CD8-positive, alpha-beta memory T cell (primary cell): ENCODE data around the gene PARD3. TPM values are rescaled to one million over a fixed set of nuclear protein-coding genes. Genes with fewer than 3 reads are reported as not detected.
"Not testable (repeated sequence)": the region's sequence is repeated elsewhere in the genome, so short reads cannot be mapped to it uniquely, and the experiment has no call there.

Source experiments
- CTCF ChIA-PET: fragments of 350-600 bp; sonication (Branson Sonifier 250); formaldehyde crosslinking; loops from one replicate; lab custom pipeline; 2021; ENCODE audit warnings: antibody characterized with exemption; lab: Charles Lee
- POLR2A ChIA-PET: fragments of 350-600 bp; sonication (Branson Sonifier 250); formaldehyde crosslinking; loops from one replicate; lab custom pipeline; 2021; ENCODE audit warnings: antibody characterized with exemption; lab: Charles Lee
- DNase-seq, 5 donors: peaks; one replicate each; pipeline versions ENCODE4 v3.0.0 to v3.0.0-alpha.2; 2020 to 2022; ENCODE audit warnings: mixed read lengths in 1 of 5
- H3K27ac ChIP-seq: one replicate; pipeline ENCODE4 v1.7.0; 2013; ENCODE audit warnings: low read depth, mild to moderate bottlenecking, low read length, moderate library complexity
- H3K27me3 ChIP-seq: 2 replicates; pipeline ENCODE4 v1.7.0; 2013; ENCODE audit warnings: low read length, mild to moderate bottlenecking; ENCODE audit not compliant: insufficient read depth, poor library complexity, severe bottlenecking
- H3K36me3 ChIP-seq: 2 replicates; pipeline ENCODE4 v1.7.0; 2013; ENCODE audit warnings: mild to moderate bottlenecking, low read length, moderate library complexity; ENCODE audit not compliant: insufficient read depth
- H3K4me1 ChIP-seq: 2 replicates; pipeline ENCODE4 v1.7.0; 2013; ENCODE audit warnings: mild to moderate bottlenecking, low read length, moderate library complexity; ENCODE audit not compliant: insufficient read depth
- H3K4me3 ChIP-seq: 2 replicates; pipeline ENCODE4 v1.7.0; 2013; ENCODE audit warnings: mild to moderate bottlenecking, low read length
- H3K9me3 ChIP-seq: 2 replicates; pipeline ENCODE4 v1.7.0; 2013; ENCODE audit warnings: mild to moderate bottlenecking, low read length
- H3K27ac Mint-ChIP-seq, 8 donors: one replicate each; pipeline ENCODE4 v1.8.0; 2020 to 2021; ENCODE audit warnings: mixed read lengths in 8 of 8, mild to moderate bottlenecking in 6 of 8, inconsistent platforms in 3 of 8, moderate library complexity in 3 of 8
- H3K27me3 Mint-ChIP-seq, 2 donors: one replicate each; pipeline ENCODE4 v1.8.0; 2020 to 2021; ENCODE audit warnings: mixed read lengths in 2 of 2, mild to moderate bottlenecking in 1 of 2, moderate library complexity in 1 of 2
- H3K36me3 Mint-ChIP-seq, 3 donors: one replicate each; pipeline ENCODE4 v1.8.0; 2020 to 2021; ENCODE audit warnings: mixed read lengths in 3 of 3, inconsistent platforms in 1 of 3, mild to moderate bottlenecking in 1 of 3
- H3K4me1 Mint-ChIP-seq, 3 donors: one replicate each; pipeline ENCODE4 v1.8.0; 2020 to 2021; ENCODE audit warnings: mixed read lengths in 3 of 3, inconsistent platforms in 1 of 3, mild to moderate bottlenecking in 1 of 3
- H3K4me3 Mint-ChIP-seq, 7 donors: one replicate each; pipeline ENCODE4 v1.8.0; 2020 to 2021; ENCODE audit warnings: mixed read lengths in 7 of 7, mild to moderate bottlenecking in 6 of 7, moderate library complexity in 4 of 7, inconsistent platforms in 2 of 7
- H3K9me3 Mint-ChIP-seq, 5 donors: one replicate each; pipeline ENCODE4 v1.8.0; 2020 to 2022; ENCODE audit warnings: mixed read lengths in 5 of 5, mild to moderate bottlenecking in 3 of 5, moderate library complexity in 2 of 5, inconsistent platforms in 1 of 5
- polyA plus RNA-seq: library from polyadenylated mRNA; unstranded; fragments of 300-500 nt; fragmentation: Illumina TruSeq; gene quantifications from one replicate; pipeline ENCODE4 v1.2.3, GENCODE V29; 2021
- total RNA-seq, 2 experiments: library from RNA; stranded (reverse); gene quantifications; one replicate each; pipeline ENCODE4 v1.2.3, GENCODE V29; 2021

Gene PARD3
- total and polyA plus RNA-seq, 3 experiments from 2014 or later, result 0.27 to 0.46 TPM; not detected in 1

DNA sequence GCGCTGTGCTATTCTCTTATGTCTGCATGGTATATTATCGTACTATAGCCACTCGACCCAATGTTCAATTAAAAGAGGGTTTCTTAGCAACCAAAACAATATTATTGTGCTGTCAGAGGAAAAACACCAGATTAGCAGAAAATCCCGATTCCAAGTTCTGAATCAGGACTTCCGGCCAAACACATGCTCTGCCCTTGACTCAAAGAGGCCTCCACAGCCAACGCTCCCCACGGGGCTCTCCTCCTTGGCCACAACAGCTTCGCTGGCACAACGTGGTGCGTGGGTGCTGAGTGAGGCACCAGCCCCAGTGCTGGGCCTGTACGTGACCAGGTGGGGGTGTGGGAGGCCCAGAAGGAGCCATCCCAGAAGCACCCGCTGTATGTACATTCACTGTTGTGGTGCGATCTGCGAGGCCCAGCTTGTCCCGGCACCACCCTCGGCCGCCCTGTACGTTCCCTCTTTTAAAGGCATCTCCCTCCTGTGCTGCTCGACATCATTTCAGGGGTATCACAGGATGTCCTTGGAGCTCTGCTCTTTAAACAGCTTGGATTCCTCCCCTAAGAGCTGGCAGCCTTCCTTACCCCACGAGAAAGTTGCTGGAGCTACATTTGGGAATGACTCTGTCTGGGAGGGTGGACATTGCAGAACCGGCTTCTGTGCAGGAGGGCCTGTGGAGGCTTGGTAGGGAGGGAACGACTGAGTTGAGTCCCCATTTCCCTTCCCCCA lies 736.2 kb downstream of the PARD3 start:
- Histone ChIP-seq H3K27me3 (no peaks in the 10 kb centered on the region), H3K9me3 (no peaks in the 10 kb centered on the region), H3K4me3 (no peak overlapping the region), H3K27ac (no peak overlapping the region), H3K36me3 (no peaks in the 10 kb centered on the region), H3K4me1 (no peaks in the 10 kb centered on the region)
- Mint-ChIP-seq H3K4me3 (no peak overlapping the region), H3K4me1 (no peaks in the 10 kb centered on the region), H3K27me3 (no peaks in the 10 kb centered on the region), H3K36me3 (no peaks in the 10 kb centered on the region), H3K27ac (no peak overlapping the region), H3K9me3 (peaks cover 2 to 9% (median 7%) of the 10 kb centered on the region in 5 donors)
- no peak for DNase-seq
- POLR2A ChIA-PET, result no interaction called here
- CTCF ChIA-PET, result no interaction called here

DNA sequence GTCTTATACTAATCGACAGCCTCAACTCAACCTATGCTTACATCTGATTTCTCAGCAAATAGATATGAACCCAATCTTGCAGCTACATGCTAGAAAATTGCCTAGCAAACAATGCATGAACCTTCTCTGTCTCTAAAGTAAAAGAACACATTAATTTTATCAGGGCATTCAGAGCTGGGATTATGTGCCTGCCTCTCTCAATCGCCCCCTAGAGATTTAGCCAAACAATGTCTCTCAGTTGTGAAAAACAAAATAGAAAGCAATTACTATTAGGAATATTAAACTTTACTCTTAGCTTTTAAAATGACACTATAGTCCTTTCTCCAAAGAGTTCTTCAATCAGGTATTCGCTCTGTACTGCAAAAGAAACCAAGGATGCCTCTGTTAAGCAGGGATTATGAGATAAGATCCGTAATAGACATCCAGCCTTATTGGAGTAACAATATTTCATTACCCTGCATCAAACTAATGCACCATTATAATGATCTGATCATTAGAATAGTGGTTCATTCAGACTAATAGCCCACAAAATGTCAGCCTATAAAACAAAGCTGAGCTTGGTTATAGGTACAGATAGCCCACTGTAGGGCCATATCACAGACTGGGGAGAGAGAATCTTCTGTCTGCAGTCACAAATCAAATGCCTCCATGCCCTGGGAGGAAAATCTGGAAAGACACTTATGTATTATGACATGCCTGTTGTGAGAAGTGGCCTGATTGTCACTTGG lies 736.9 kb downstream of the PARD3 start:
- ChIA-PET POLR2A (no interaction called here), CTCF (no interaction called here)
- H3K9me3 ChIP-seq, result no peaks in the 10 kb centered on the region
- H3K27me3 ChIP-seq, result no peaks in the 10 kb centered on the region
- H3K4me3 ChIP-seq, result no peak overlapping the region
- Mint-ChIP-seq H3K9me3 (peaks cover 0 to 6% (median 3%) of the 10 kb centered on the region in 5 donors), H3K27me3 (peaks cover 0 to 3% of the 10 kb centered on the region in 2 donors), H3K4me1 (no peaks in the 10 kb centered on the region), H3K36me3 (no peaks in the 10 kb centered on the region), H3K27ac (no peak overlapping the region), H3K4me3 (no peak overlapping the region)
- H3K27ac ChIP-seq, result no peak overlapping the region
- H3K4me1 ChIP-seq, result no peaks in the 10 kb centered on the region
- no peak for DNase-seq
- H3K36me3 ChIP-seq, result no peaks in the 10 kb centered on the region

GRCh38 chr10:34076443-34076842 lies 738.7 kb downstream of the PARD3 start:
- POLR2A ChIA-PET, result no interaction called here
- no peak overlapping the region for H3K4me3 ChIP-seq
- H3K4me1 ChIP-seq, result no peaks in the 10 kb centered on the region
- no peaks in the 10 kb centered on the region for H3K27me3 ChIP-seq
- Mint-ChIP-seq H3K27me3 (peaks cover 0 to 3% of the 10 kb centered on the region in 2 donors), H3K4me3 (no peak overlapping the region), H3K4me1 (no peaks in the 10 kb centered on the region), H3K9me3 (peaks cover 0 to 8% (median 3%) of the 10 kb centered on the region in 5 donors), H3K36me3 (no peaks in the 10 kb centered on the region), H3K27ac (no peak overlapping the region)
- DNase-seq, result no peak
- H3K9me3 ChIP-seq, result no peaks in the 10 kb centered on the region
- CTCF ChIA-PET, result no interaction called here
- H3K27ac ChIP-seq, result no peak overlapping the region
- no peaks in the 10 kb centered on the region for H3K36me3 ChIP-seq

DNA sequence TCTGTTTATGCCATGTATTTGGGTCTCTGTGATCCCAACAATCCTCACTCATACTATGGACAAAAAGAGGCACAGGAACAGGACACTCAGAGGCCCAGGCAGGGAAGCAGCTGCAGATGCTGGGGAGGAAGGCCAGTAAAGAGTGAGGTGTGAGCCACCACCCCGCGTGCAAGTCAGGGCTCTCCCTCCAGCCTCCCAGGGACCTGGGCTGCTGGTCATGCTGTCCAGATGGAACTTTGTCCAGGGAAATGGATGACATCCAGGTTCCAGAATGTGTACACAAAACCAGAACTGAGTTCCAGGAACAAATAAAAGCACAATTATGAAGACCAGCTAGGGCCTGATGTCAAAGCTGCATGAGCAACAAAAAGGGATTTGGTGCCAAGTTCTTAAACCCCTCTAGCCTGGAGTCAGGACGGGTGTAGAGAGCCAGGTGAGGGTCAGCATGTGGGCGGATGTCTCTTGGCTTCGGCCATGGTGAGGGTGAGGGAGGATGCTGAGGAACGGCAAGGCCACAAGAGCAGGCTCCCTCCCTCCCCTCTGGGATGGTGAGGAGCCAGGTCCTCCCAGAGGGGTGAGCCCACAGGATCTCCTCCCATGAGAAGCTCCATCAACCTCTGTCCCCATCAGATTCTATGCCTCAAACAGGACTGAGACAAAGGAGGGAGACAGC lies 739.7 kb downstream of the PARD3 start:
- H3K27ac Mint-ChIP-seq, result no peak overlapping the region
- peaks cover 0 to 3% of the 10 kb centered on the region in 2 donors for H3K27me3 Mint-ChIP-seq
- Histone ChIP-seq H3K36me3 (no peaks in the 10 kb centered on the region), H3K4me1 (no peaks in the 10 kb centered on the region), H3K4me3 (no peak overlapping the region), H3K27me3 (no peaks in the 10 kb centered on the region), H3K9me3 (no peaks in the 10 kb centered on the region), H3K27ac (no peak overlapping the region)
- ChIA-PET CTCF (no interaction called here), POLR2A (no interaction called here)
- no peaks in the 10 kb centered on the region for H3K4me1 Mint-ChIP-seq
- H3K4me3 Mint-ChIP-seq, result no peak overlapping the region
- peaks cover 2 to 10% (median 3%) of the 10 kb centered on the region in 5 donors for H3K9me3 Mint-ChIP-seq
- no peaks in the 10 kb centered on the region for H3K36me3 Mint-ChIP-seq
- DNase-seq, result no peak

GRCh38 chr10:34074051-34074450 lies 741.0 kb downstream of the PARD3 start:
- CTCF ChIA-PET, result no interaction called here
- H3K9me3 Mint-ChIP-seq, result peaks cover 0 to 8% (median 6%) of the 10 kb centered on the region in 5 donors

DNA sequence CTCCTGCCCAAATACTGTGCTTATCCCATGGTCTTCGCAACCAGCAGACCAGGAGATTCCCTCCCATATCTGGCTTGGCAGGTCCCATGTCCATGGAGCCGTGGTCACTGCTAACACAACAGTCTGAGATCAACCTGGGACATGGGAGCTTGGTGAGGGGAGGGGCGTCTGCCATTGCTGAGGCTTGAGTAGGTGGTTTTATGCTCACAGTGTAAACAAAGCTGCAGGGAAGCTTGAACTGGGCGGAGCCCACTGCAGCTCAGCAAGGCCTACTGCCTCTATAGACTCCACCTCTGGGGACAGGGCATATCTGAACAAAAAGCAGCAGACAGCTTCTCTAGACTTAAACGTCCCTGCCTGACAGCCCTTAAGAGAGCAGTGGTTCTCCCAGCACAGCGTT lies 747.4 kb downstream of the PARD3 start:
- H3K4me3 Mint-ChIP-seq, H3K27me3 Mint-ChIP-seq, H3K4me3 ChIP-seq, H3K27ac ChIP-seq, H3K27me3 ChIP-seq, H3K9me3 ChIP-seq, H3K36me3 Mint-ChIP-seq, H3K27ac Mint-ChIP-seq, CTCF ChIA-PET, H3K36me3 ChIP-seq, POLR2A ChIA-PET, H3K4me1 Mint-ChIP-seq, DNase-seq, H3K4me1 ChIP-seq: not testable (repeated sequence)
- H3K9me3 Mint-ChIP-seq, result peaks cover 8 to 21% (median 15%) of the 10 kb centered on the region in 5 donors

More at GRCh38 chr10:34074051-34074450, 741.0 kb downstream of the PARD3 start:
- Histone ChIP-seq H3K4me3 (no peak overlapping the region), H3K9me3 (no peaks in the 10 kb centered on the region), H3K4me1 (no peaks in the 10 kb centered on the region), H3K27ac (no peak overlapping the region), H3K27me3 (no peaks in the 10 kb centered on the region), H3K36me3 (no peaks in the 10 kb centered on the region)
- Mint-ChIP-seq H3K27me3 (peaks cover 0 to 3% of the 10 kb centered on the region in 2 donors), H3K4me1 (no peaks in the 10 kb centered on the region), H3K27ac (no peak overlapping the region), H3K36me3 (no peaks in the 10 kb centered on the region), H3K4me3 (no peak overlapping the region)
- POLR2A ChIA-PET, result no interaction called here
- no peak for DNase-seq

DNA sequence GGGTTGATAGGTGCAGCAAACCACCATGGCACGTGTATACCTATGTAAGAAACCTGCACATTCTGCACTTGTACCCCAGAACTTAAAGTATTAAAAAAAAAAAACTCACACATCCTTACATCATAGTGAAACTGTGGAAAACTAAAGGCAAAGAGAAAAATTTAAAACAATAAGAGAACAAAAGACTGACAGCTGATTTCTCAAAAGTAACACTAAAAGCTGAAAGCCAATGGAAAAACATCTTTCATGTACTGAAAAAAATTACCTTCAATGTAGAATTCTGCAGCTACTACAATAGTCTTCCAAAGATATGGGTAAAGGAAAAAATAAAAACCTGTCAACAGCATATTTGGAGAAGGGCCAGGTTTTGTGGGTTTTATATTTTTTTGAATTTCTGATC lies 751.5 kb downstream of the PARD3 start:
- Mint-ChIP-seq H3K4me3 (no peak overlapping the region), H3K27me3 (peaks cover 0 to 6% of the 10 kb centered on the region in 2 donors), H3K36me3 (no peaks in the 10 kb centered on the region), H3K27ac (no peak overlapping the region), H3K9me3 (peaks cover 9 to 18% (median 10%) of the 10 kb centered on the region in 5 donors), H3K4me1 (no peaks in the 10 kb centered on the region)
- ChIA-PET POLR2A (no interaction called here), CTCF (no interaction called here)
- Histone ChIP-seq H3K27ac (no peak overlapping the region), H3K9me3 (no peaks in the 10 kb centered on the region), H3K36me3 (no peaks in the 10 kb centered on the region), H3K4me1 (no peaks in the 10 kb centered on the region), H3K27me3 (no peaks in the 10 kb centered on the region), H3K4me3 (no peak overlapping the region)
- no peak for DNase-seq

- Mint-ChIP-seq H3K27me3 (peaks cover 0 to 1% of the 10 kb centered on the region in 2 donors), H3K27ac (no peak overlapping the region), H3K4me1 (no peaks in the 10 kb centered on the region), H3K4me3 (no peak overlapping the region), H3K9me3 (peaks cover 7 to 18% (median 9%) of the 10 kb centered on the region in 5 donors), H3K36me3 (no peaks in the 10 kb centered on the region)
- Histone ChIP-seq H3K27ac (no peak overlapping the region), H3K9me3 (no peaks in the 10 kb centered on the region), H3K4me3 (no peak overlapping the region), H3K27me3 (no peaks in the 10 kb centered on the region), H3K4me1 (no peaks in the 10 kb centered on the region), H3K36me3 (no peaks in the 10 kb centered on the region)
- CTCF ChIA-PET, result no interaction called here
- POLR2A ChIA-PET, result no interaction called here
- DNase-seq, result no peak
These were observed 753.3 kb downstream of the PARD3 start for GRCh38 chr10:34061841-34062240.
